PFSK-1 (cell line): Measurements from ENCODE around the gene SDHAF1.

Source experiments
- FOXP2 ChIP-seq: optimal IDR thresholded peaks from 2 replicates; pipeline ENCODE3; 2011; ENCODE audit warnings: borderline replicate concordance, control low read depth, inconsistent platforms; ENCODE audit not compliant: insufficient read depth; ENCODE audit errors: extremely low read length, extremely low read depth
- POLR2AphosphoS5 ChIP-seq: IDR thresholded peaks from 2 replicates; pipeline ENCODE4 v1.6.1; 2012; ENCODE audit warnings: low read depth, mild to moderate bottlenecking, control low read depth, low read length, moderate library complexity
- SIN3A ChIP-seq: IDR thresholded peaks from 2 replicates; pipeline ENCODE4 v1.6.1; 2012; ENCODE audit warnings: mild to moderate bottlenecking, low read length, moderate library complexity, borderline replicate concordance; ENCODE audit not compliant: insufficient read depth
- TAF1 ChIP-seq: IDR thresholded peaks from 2 replicates; pipeline ENCODE4 v1.6.1; 2012; ENCODE audit warnings: low read length, control low read depth, borderline replicate concordance; ENCODE audit not compliant: insufficient read depth
- TF ChIP-seq, protein P1 (sequence below), 2 experiments: IDR thresholded peaks; 2 replicates each; pipeline versions ENCODE4 v1.6.1 to v1.8.0; 2011 to 2012; ENCODE audit warnings: low read depth in 2 of 2, low read length in 2 of 2, control low read depth in 1 of 2, inconsistent platforms in 1 of 2, mild to moderate bottlenecking in 1 of 2, moderate library complexity in 1 of 2; ENCODE audit not compliant: insufficient read depth in 1 of 2

The SDHAF1 gene

DNA sequence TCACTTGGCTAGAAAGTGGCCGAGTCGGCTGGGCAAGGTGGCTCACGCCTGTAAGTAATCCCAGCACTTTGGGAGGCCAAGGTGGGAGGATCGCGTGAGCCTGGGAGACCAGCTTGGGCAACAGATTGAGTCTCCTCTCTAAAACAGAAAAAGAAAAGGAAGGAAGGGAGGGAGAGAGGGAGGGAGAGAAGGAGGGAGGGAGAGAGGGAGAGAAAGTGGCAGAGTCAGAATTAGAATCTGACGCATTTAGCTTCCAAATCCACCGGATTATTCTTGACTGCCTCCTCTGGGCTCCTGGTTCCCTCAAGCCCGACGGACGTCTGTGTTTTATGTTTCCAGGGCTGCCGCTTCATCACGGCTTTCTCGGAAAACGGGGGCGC lies 36.3 kb upstream of the SDHAF1 start:
- TF ChIP-seq SIN3A (no peak), POLR2AphosphoS5 (no peak), TAF1 (no peak), FOXP2 (no peak)
- TF ChIP-seq, protein P1, sequence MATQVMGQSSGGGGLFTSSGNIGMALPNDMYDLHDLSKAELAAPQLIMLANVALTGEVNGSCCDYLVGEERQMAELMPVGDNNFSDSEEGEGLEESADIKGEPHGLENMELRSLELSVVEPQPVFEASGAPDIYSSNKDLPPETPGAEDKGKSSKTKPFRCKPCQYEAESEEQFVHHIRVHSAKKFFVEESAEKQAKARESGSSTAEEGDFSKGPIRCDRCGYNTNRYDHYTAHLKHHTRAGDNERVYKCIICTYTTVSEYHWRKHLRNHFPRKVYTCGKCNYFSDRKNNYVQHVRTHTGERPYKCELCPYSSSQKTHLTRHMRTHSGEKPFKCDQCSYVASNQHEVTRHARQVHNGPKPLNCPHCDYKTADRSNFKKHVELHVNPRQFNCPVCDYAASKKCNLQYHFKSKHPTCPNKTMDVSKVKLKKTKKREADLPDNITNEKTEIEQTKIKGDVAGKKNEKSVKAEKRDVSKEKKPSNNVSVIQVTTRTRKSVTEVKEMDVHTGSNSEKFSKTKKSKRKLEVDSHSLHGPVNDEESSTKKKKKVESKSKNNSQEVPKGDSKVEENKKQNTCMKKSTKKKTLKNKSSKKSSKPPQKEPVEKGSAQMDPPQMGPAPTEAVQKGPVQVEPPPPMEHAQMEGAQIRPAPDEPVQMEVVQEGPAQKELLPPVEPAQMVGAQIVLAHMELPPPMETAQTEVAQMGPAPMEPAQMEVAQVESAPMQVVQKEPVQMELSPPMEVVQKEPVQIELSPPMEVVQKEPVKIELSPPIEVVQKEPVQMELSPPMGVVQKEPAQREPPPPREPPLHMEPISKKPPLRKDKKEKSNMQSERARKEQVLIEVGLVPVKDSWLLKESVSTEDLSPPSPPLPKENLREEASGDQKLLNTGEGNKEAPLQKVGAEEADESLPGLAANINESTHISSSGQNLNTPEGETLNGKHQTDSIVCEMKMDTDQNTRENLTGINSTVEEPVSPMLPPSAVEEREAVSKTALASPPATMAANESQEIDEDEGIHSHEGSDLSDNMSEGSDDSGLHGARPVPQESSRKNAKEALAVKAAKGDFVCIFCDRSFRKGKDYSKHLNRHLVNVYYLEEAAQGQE (IDR thresholded peaks at IDR 0.05; ENCODE audit: insufficient read depth in 1 of 2, low read depth in 2 of 2, low read length in 2 of 2) = no peak

DNA sequence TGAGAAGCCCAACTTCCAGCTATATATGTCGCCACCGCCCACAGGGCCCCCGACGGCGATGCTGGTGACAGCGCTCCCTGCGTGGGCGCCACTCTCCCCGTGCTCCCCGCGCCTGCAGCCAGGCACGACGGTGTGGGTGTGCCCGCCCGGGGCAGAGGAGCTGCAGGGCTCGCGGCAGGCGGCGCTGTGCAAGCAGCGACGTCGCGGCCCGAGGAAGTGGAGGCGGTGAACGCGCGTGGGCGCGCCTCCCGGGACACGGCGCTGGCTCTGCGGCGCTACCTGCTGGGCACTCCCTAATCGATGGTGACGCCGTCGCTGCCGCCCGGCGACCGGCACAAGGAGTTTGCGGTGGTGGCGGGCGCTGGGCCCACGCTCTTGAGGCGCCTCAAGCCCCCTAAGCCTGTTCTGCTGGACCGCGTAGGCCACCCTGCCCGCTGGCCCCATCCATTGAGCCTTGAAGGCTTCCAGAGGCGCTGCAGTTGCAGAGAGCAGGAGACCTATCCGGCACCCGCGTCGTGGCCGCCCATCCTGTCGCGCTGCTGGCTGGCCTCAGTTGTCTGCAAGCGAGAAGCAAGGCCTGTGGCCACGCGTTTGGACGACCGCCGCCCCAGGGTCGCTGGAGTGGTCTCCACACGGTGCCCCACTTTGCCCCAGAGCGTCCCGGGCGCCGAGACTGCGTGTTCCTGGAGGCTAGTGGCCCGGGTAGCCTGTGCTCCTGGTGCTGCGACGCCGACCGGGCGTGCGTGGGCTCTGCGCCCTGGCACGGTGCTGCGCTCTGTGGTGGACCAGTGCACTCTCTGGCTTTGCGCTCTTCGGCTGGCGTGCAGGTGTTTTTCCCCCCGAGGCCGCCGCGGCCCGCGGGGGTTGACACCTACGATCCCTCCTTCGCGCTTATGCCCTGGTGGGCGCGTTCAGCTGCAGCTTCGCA lies 35.7 kb upstream of the SDHAF1 start:
- TF ChIP-seq, protein P1 (IDR thresholded peaks at IDR 0.05; ENCODE audit: insufficient read depth in 1 of 2, low read depth in 2 of 2, low read length in 2 of 2) = no peak
- TF ChIP-seq POLR2AphosphoS5 = no peak
- TF ChIP-seq SIN3A = no peak
- TF ChIP-seq FOXP2 = no peak
- TF ChIP-seq TAF1 = no peak

DNA sequence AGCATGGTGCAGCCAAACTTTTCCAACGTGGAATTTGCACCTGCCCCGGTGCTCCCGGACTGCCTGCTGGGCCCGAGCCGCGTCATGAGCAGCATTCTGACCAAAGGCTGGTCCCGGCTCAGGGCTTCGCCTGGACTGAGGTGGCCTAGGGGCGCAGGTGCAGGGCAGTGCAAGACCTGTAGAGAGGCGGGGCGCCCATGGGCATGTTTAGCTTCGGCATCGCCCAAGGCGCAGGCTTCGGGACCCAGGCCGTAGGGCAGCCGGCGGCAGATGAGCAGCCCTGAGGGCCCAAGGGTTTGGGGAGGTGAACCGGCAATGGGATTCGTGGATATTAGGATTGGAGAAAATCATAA lies 35.0 kb upstream of the SDHAF1 start:
- TF ChIP-seq FOXP2 = no peak
- TF ChIP-seq, protein P1 (IDR thresholded peaks at IDR 0.05; ENCODE audit: insufficient read depth in 1 of 2, low read depth in 2 of 2, low read length in 2 of 2) = no peak
- TF ChIP-seq TAF1 = no peak
- TF ChIP-seq SIN3A = no peak
- no peak for TF ChIP-seq POLR2AphosphoS5

DNA sequence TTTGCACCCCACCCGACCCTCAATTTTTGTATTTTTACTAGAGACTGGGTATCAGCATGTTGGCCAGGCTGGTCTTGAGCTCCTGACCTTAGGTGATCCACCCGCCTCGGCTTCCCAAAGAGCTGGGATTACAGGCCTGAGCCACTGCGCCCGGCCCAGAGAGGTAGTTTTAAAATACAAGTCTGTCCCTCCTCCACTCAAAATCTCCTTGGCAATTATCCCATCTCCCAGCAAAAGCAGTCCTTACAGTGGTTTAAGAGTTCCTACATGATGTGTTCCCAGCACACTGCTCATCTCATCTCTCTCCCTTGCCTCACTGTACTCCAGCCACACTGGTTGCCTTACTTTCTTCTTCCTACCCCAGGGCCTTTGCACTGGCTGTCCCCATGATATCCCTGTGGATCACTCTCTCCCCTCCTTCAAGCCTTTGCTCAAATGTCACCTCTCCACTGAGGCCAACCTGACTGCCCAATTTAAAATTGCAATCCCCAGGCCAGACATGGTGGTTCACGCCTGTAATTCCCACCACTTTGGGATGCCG lies 34.5 kb upstream of the SDHAF1 start:
- TF ChIP-seq FOXP2 (no peak), POLR2AphosphoS5 (no peak), TAF1 (no peak), SIN3A (no peak)
- TF ChIP-seq, protein P1 (IDR thresholded peaks at IDR 0.05; ENCODE audit: insufficient read depth in 1 of 2, low read depth in 2 of 2, low read length in 2 of 2) = no peak
